Activated T-cell treated with anti-CD3 and anti-CD28 coated beads, Interleukin-2, amount 50 U/mL, for 4 hours (primary cell): Measurements from ENCODE around the gene FGF7. TPM values are rescaled to one million over a fixed set of nuclear protein-coding genes. Genes with fewer than 3 reads are reported as not detected.

ENCODE experiments used
- ATAC-seq, 2 donors: fragments of 200-7000 bp; cut with Tn5 transposase; one replicate each; pipeline ENCODE4 v1.10.0; 2021
- DNase-seq: peaks from one replicate; pipeline ENCODE4 v3.0.0-alpha.2; 2020
- H3K27me3 Mint-ChIP-seq: one replicate; pipeline ENCODE4 v1.8.0; 2021; ENCODE audit warnings: low read depth, mixed read lengths
- H3K36me3 Mint-ChIP-seq: one replicate; pipeline ENCODE4 v1.8.0; 2022; ENCODE audit warnings: mixed read lengths; ENCODE audit not compliant: insufficient read depth
- H3K4me1 Mint-ChIP-seq: one replicate; pipeline ENCODE4 v1.8.0; 2021; ENCODE audit warnings: low read depth, mixed read lengths
- H3K4me3 Mint-ChIP-seq: one replicate; pipeline ENCODE4 v1.8.0; 2021; ENCODE audit warnings: mild to moderate bottlenecking, moderate library complexity, mixed read lengths
- H3K9me3 Mint-ChIP-seq: one replicate; pipeline ENCODE4 v1.8.0; 2021; ENCODE audit warnings: mixed read lengths
- total RNA-seq, 3 donors: library from RNA; stranded (reverse); gene quantifications; one replicate each; pipeline ENCODE4 v1.2.1, GENCODE V29; 2021

FGF7 gene
- total RNA-seq, 3 donors from 2014 or later = 0.08 TPM; not detected in 2

GRCh38 chr15:49423901-49424550 lies 984 bp downstream of the FGF7 start:
- Mint-ChIP-seq H3K9me3 (no peaks in the 10 kb centered on the region), H3K36me3 (no peaks in the 10 kb centered on the region), H3K27me3 (no peaks in the 10 kb centered on the region), H3K4me3 (no peak overlapping the region), H3K4me1 (peaks cover 4% of the 10 kb centered on the region)
- ATAC-seq (no peak), DNase-seq (no peak)

GRCh38 chr15:49424954-49425353 lies 1.9 kb downstream of the FGF7 start:
- Mint-ChIP-seq H3K4me1 (peaks cover 4% of the 10 kb centered on the region), H3K9me3 (no peaks in the 10 kb centered on the region), H3K4me3 (no peak overlapping the region), H3K27me3 (no peaks in the 10 kb centered on the region), H3K36me3 (no peaks in the 10 kb centered on the region)
- no peak for ATAC-seq
- DNase-seq = no peak

- Mint-ChIP-seq H3K9me3 (no peaks in the 10 kb centered on the region), H3K27me3 (no peaks in the 10 kb centered on the region), H3K4me3 (no peak overlapping the region), H3K4me1 (no peaks in the 10 kb centered on the region), H3K36me3 (no peaks in the 10 kb centered on the region)
- DNase-seq = no peak
- ATAC-seq = no peak
These were observed 4.3 kb downstream of the FGF7 start for GRCh38 chr15:49427372-49427771.

- DNase-seq (no peak), ATAC-seq (no peak)
- Mint-ChIP-seq H3K4me1 (no peaks in the 10 kb centered on the region), H3K4me3 (no peak overlapping the region), H3K9me3 (no peaks in the 10 kb centered on the region), H3K27me3 (no peaks in the 10 kb centered on the region), H3K36me3 (no peaks in the 10 kb centered on the region)
These were observed 5.5 kb downstream of the FGF7 start for GRCh38 chr15:49428409-49429095.

GRCh38 chr15:49430046-49430445 lies 7.0 kb downstream of the FGF7 start:
- Mint-ChIP-seq H3K4me1 (no peaks in the 10 kb centered on the region), H3K4me3 (no peak overlapping the region), H3K36me3 (no peaks in the 10 kb centered on the region), H3K9me3 (no peaks in the 10 kb centered on the region), H3K27me3 (no peaks in the 10 kb centered on the region)
- ATAC-seq = no peak
- DNase-seq = no peak

GRCh38 chr15:49435174-49435573 lies 12.1 kb downstream of the FGF7 start:
- DNase-seq = no peak
- Mint-ChIP-seq H3K9me3 (no peaks in the 10 kb centered on the region), H3K36me3 (no peaks in the 10 kb centered on the region), H3K27me3 (no peaks in the 10 kb centered on the region), H3K4me3 (no peak overlapping the region), H3K4me1 (peaks cover 4% of the 10 kb centered on the region)
- no peak for ATAC-seq

- Mint-ChIP-seq H3K4me3 (no peak overlapping the region), H3K4me1 (peaks cover 4% of the 10 kb centered on the region), H3K27me3 (no peaks in the 10 kb centered on the region), H3K9me3 (no peaks in the 10 kb centered on the region), H3K36me3 (no peaks in the 10 kb centered on the region)
- DNase-seq = no peak
- no peak for ATAC-seq
These were observed 13.7 kb downstream of the FGF7 start for GRCh38 chr15:49436751-49437150.

GRCh38 chr15:49438962-49439631 lies 16.1 kb downstream of the FGF7 start:
- Mint-ChIP-seq H3K27me3 (no peaks in the 10 kb centered on the region), H3K9me3 (no peaks in the 10 kb centered on the region), H3K36me3 (no peaks in the 10 kb centered on the region), H3K4me1 (peaks cover 4% of the 10 kb centered on the region), H3K4me3 (no peak overlapping the region)
- no peak for ATAC-seq
- no peak for DNase-seq

GRCh38 chr15:49439678-49440395 lies 16.8 kb downstream of the FGF7 start:
- Mint-ChIP-seq H3K27me3 (no peaks in the 10 kb centered on the region), H3K4me1 (peaks cover 4% of the 10 kb centered on the region), H3K9me3 (no peaks in the 10 kb centered on the region), H3K36me3 (no peaks in the 10 kb centered on the region), H3K4me3 (no peak overlapping the region)
- ATAC-seq = no peak
- no peak for DNase-seq

GRCh38 chr15:49441356-49441755 lies 18.3 kb downstream of the FGF7 start:
- H3K4me1 Mint-ChIP-seq = peaks cover 4% of the 10 kb centered on the region
- no peak for DNase-seq
- no peaks in the 10 kb centered on the region for H3K36me3 Mint-ChIP-seq
- no peaks in the 10 kb centered on the region for H3K9me3 Mint-ChIP-seq
- H3K4me3 Mint-ChIP-seq = no peak overlapping the region
- no peaks in the 10 kb centered on the region for H3K27me3 Mint-ChIP-seq
- no peak for ATAC-seq

GRCh38 chr15:49441816-49442215 lies 18.8 kb downstream of the FGF7 start:
- H3K36me3 Mint-ChIP-seq = no peaks in the 10 kb centered on the region
- H3K27me3 Mint-ChIP-seq = no peaks in the 10 kb centered on the region
- ATAC-seq = no peak
- no peak overlapping the region for H3K4me3 Mint-ChIP-seq
- peaks cover 4% of the 10 kb centered on the region for H3K4me1 Mint-ChIP-seq
- no peaks in the 10 kb centered on the region for H3K9me3 Mint-ChIP-seq
- DNase-seq = no peak

GRCh38 chr15:49452595-49452994 lies 29.6 kb downstream of the FGF7 start:
- no peak overlapping the region for H3K4me3 Mint-ChIP-seq
- no peaks in the 10 kb centered on the region for H3K9me3 Mint-ChIP-seq

GRCh38 chr15:49456166-49456565 lies 33.1 kb downstream of the FGF7 start:
- Mint-ChIP-seq H3K36me3 (no peaks in the 10 kb centered on the region), H3K4me3 (no peak overlapping the region), H3K27me3 (peaks cover 16% of the 10 kb centered on the region), H3K4me1 (no peaks in the 10 kb centered on the region), H3K9me3 (no peaks in the 10 kb centered on the region)
- ATAC-seq (no peak), DNase-seq (no peak)

More at GRCh38 chr15:49452595-49452994, 29.6 kb downstream of the FGF7 start:
- Mint-ChIP-seq H3K36me3 (no peaks in the 10 kb centered on the region), H3K27me3 (peaks cover 9% of the 10 kb centered on the region), H3K4me1 (no peaks in the 10 kb centered on the region)
- DNase-seq (no peak), ATAC-seq (no peak)

- Mint-ChIP-seq H3K4me1 (no peaks in the 10 kb centered on the region), H3K9me3 (no peaks in the 10 kb centered on the region), H3K27me3 (peaks cover 16% of the 10 kb centered on the region), H3K36me3 (no peaks in the 10 kb centered on the region), H3K4me3 (no peak overlapping the region)
- no peak for ATAC-seq
- no peak for DNase-seq
These were observed 35.1 kb downstream of the FGF7 start for GRCh38 chr15:49458145-49458544.
